K562 (cell line): ENCODE data around the gene GPR142. TPM values are rescaled to one million over a fixed set of nuclear protein-coding genes. Genes with fewer than 3 reads are reported as not detected.

Experiments used
- ATAC-seq: fragments of 200-7000 bp; cut with Tn5 transposase; 3 replicates; pipeline ENCODE4 v1.9.1; 2020; ENCODE audit warnings: moderate library complexity
- BruUV-seq: library from RNA; stranded (reverse); fragments of 400-500 nt; replicated peaks from 2 replicates; lab custom pipeline; 2021; lab: Mats Ljungman, UMichigan
- CTCF ChIA-PET: fragments of 300-600 bp; formaldehyde crosslinking; extraction: SDS; loops from one replicate; lab custom pipeline; 2021; ENCODE audit warnings: low intra/inter-chr PET ratio; lab: Yijun Ruan, JAX
- POLR2A ChIA-PET: fragments of 300-600, 350-650 bp; sonication (Branson Sonifier 250); formaldehyde crosslinking; extraction: SDS; loops from one replicate; lab custom pipeline; 2021; ENCODE audit warnings: antibody characterized with exemption, inconsistent platforms; lab: Yijun Ruan, JAX
- DNase-seq, 4 experiments: peaks; one replicate each; pipeline versions ENCODE4 v3.0.0 to v3.0.0-alpha.2; 2011 to 2018; ENCODE audit warnings: low spot score in 3 of 4, mixed read lengths in 3 of 4; ENCODE audit errors: extremely low read depth in 1 of 4
- FAIRE-seq: peaks from 2 replicates; lab custom pipeline; 2011; peaks lifted over from hg19 to GRCh38; lab: Jason Lieb, UNC
- H2AFZ ChIP-seq: 2 replicates; pipeline ENCODE4 v1.6.0; 2011; ENCODE audit warnings: low read depth, low read length, control low read depth, inconsistent platforms
- H3K27ac ChIP-seq: fragments of 200-600 bp; 3 replicates; pipeline ENCODE4 v1.8.0; 2011; ENCODE audit warnings: low read depth, mild to moderate bottlenecking, control low read depth, inconsistent platforms, low read length, moderate library complexity, mixed read lengths; ENCODE audit errors: extremely low read depth
- H3K27me3 ChIP-seq, 2 experiments: fragments of 300-600 bp in 1 of 2; 2 replicates in 1 of 2; 3 replicates in 1 of 2; pipeline versions ENCODE4 v1.6.0 to v1.8.0; 2011; ENCODE audit warnings: inconsistent platforms in 2 of 2, low read length in 2 of 2, mild to moderate bottlenecking in 1 of 2, mixed read lengths in 1 of 2, moderate library complexity in 1 of 2; ENCODE audit not compliant: control insufficient read depth in 2 of 2, insufficient read depth in 2 of 2
- H3K36me3 ChIP-seq: fragments of 300-600 bp; 3 replicates; pipeline ENCODE4 v1.8.0; 2011; ENCODE audit warnings: mild to moderate bottlenecking, low read length, inconsistent platforms; ENCODE audit not compliant: control insufficient read depth, insufficient read depth
- H3K4me1 ChIP-seq, 2 experiments: fragments of 200-600 bp in 1 of 2; replicated peaks in 1 of 2; 2 replicates in 1 of 2; 3 replicates in 1 of 2; pipeline versions ENCODE4 v1.5.1 to v1.8.0; 2011; ENCODE audit warnings: inconsistent platforms in 2 of 2, low read length in 2 of 2, mild to moderate bottlenecking in 1 of 2, mixed read lengths in 1 of 2, moderate library complexity in 1 of 2; ENCODE audit not compliant: control insufficient read depth in 2 of 2, insufficient read depth in 2 of 2
- H3K4me2 ChIP-seq: 2 replicates; pipeline ENCODE4 v1.6.1; 2011; ENCODE audit warnings: low read length, control low read depth, inconsistent platforms, mixed read lengths; ENCODE audit not compliant: insufficient read depth
- H3K4me3 ChIP-seq: fragments of 200-600 bp; sonication (generic), shearing (Covaris generic); 2 replicates; pipeline ENCODE4 v1.5.1; 2016; ENCODE audit warnings: control low read depth, inconsistent platforms
- H3K79me2 ChIP-seq: fragments of 200-600 bp; 3 replicates; pipeline ENCODE4 v1.8.0; 2011; ENCODE audit warnings: low read length, inconsistent platforms; ENCODE audit not compliant: control insufficient read depth, insufficient read depth
- H3K9ac ChIP-seq, 2 experiments: 2 replicates each; pipeline versions ENCODE4 v1.6.0 to v1.6.1; 2011; ENCODE audit warnings: low read depth in 2 of 2, low read length in 2 of 2, control low read depth in 1 of 2, inconsistent platforms in 1 of 2, mild to moderate bottlenecking in 1 of 2, mixed read lengths in 1 of 2; ENCODE audit not compliant: insufficient read depth in 1 of 2
- H3K9me1 ChIP-seq: one replicate; pipeline ENCODE4 v1.6.0; 2011; ENCODE audit warnings: inconsistent platforms, mild to moderate bottlenecking, low read length, moderate library complexity; ENCODE audit not compliant: control insufficient read depth, insufficient read depth
- H3K9me3 ChIP-seq: replicated peaks from 2 replicates; pipeline ENCODE4 v1.5.1; 2011; ENCODE audit warnings: low read depth, low read length, inconsistent platforms; ENCODE audit not compliant: control insufficient read depth, insufficient read depth
- H4K20me1 ChIP-seq: replicated peaks from 2 replicates; pipeline ENCODE4 v1.6.1; 2011; ENCODE audit warnings: low read length, inconsistent platforms, mixed read lengths; ENCODE audit not compliant: control insufficient read depth, insufficient read depth
- HBP1 ChIP-seq: fragments of 450-650 bp; formaldehyde crosslinking; IDR thresholded peaks from 2 replicates; pipeline ENCODE4 v1.4.0; 2022; ENCODE audit warnings: missing genetic modification characterization
- LEF1 ChIP-seq: fragments of 450-650 bp; IDR thresholded peaks from 2 replicates; pipeline ENCODE4 v1.6.1; 2016; ENCODE audit warnings: mild to moderate bottlenecking
- NR2F6 ChIP-seq: fragments of 450-650 bp; formaldehyde crosslinking; IDR thresholded peaks from 2 replicates; pipeline ENCODE4 v1.4.0; 2020; ENCODE audit warnings: mild to moderate bottlenecking
- SRSF3 ChIP-seq: fragments of 200-400 bp; formaldehyde crosslinking; IDR thresholded peaks from 2 replicates; pipeline ENCODE4 v1.6.1; 2016; ENCODE audit warnings: mild to moderate bottlenecking, low read length, moderate library complexity; ENCODE audit not compliant: insufficient read depth
- ZBTB17 ChIP-seq: fragments of 450-650 bp; formaldehyde crosslinking; IDR thresholded peaks from 2 replicates; pipeline ENCODE4 v1.4.0; 2020; ENCODE audit warnings: mild to moderate bottlenecking
- ZBTB34 ChIP-seq: fragments of 250-450 bp; sonication (Bioruptor Pico); IDR thresholded peaks from 2 replicates; pipeline ENCODE4 v1.8.0; 2021; ENCODE audit warnings: mild to moderate bottlenecking, moderate library complexity
- ZNF143 ChIP-seq: sonication (generic); formaldehyde crosslinking; IDR thresholded peaks from 2 replicates; pipeline ENCODE4 v1.9.0; 2022; ENCODE audit warnings: mild to moderate bottlenecking, missing genetic modification reagents
- ZNF347 ChIP-seq: fragments of 450-650 bp; formaldehyde crosslinking; IDR thresholded peaks from 2 replicates; pipeline ENCODE4 v1.4.0; 2020; ENCODE audit warnings: low read depth, mild to moderate bottlenecking, moderate library complexity
- ZNF431 ChIP-seq: sonication (generic); formaldehyde crosslinking; IDR thresholded peaks from 2 replicates; pipeline ENCODE4 v1.8.0; 2022; ENCODE audit warnings: mild to moderate bottlenecking, missing genetic modification reagents
- WGBS: fragments of 100-300 bp; shearing (Covaris generic); methylation state at CpG from one replicate; pipeline ENCODE4 v1.1.6; 2016; ENCODE audit warnings: low coverage, mixed read lengths; ENCODE audit not compliant: insufficient coverage; ENCODE audit errors: missing lambda C conversion rate; 5-methylcytosine and 5-hydroxymethylcytosine counted together
- in situ Hi-C: fragments of 300-500 bp; cut with MboI; formaldehyde crosslinking; loops from 4 replicates; pipeline ENCODE4 v1.15.0; 2018; ENCODE audit warnings: inconsistent platforms, mixed read lengths
- intact Hi-C: fragments of 100-400 bp; cut with micrococcal nuclease; formaldehyde crosslinking; loops from 2 replicates; pipeline ENCODE4 v1.14.2; 2022
- polyA plus RNA-seq, 8 experiments: library from polyadenylated mRNA; depleted of rRNA in 4 of 8; stranded (reverse) in 5 of 8; unstranded in 3 of 8; fragments of >200 nt; fragmentation: Nextera tagmentation in 2 of 8; fragmentation: Illumina TruSeq in 1 of 8; extraction: Ambion mirVana in 2 of 8; extraction: Trizol in 1 of 8; gene quantifications; 2 replicates each; pipeline versions ENCODE4 v1.2.1 to v1.2.3, GENCODE V29; 2011 to 2014; ENCODE audit warnings: inconsistent platforms in 1 of 8, missing spikeins in 1 of 8
- total RNA-seq, 7 experiments: library from RNA; depleted of rRNA in 6 of 7; stranded (reverse); fragments of >200 nt in 6 of 7; fragmentation: Illumina TruSeq in 2 of 7; extraction: Trizol in 2 of 7; gene quantifications; 2 replicates each; pipeline versions ENCODE4 v1.2.1 to v1.2.3, GENCODE V29; 2011 to 2021; ENCODE audit warnings: low replicate concordance in 1 of 7
- TF ChIP-seq, protein P1 (sequence below), 2 experiments: fragments of 450-650 bp in 1 of 2; sonication (generic) in 1 of 2; formaldehyde crosslinking; conservative IDR thresholded peaks; 2 replicates each; pipeline versions ENCODE4 v1.4.0 to v1.8.1; 2020 to 2022; ENCODE audit warnings: mild to moderate bottlenecking in 1 of 2, missing genetic modification reagents in 1 of 2

The GPR142 gene
- total and polyA plus RNA-seq, 9 of the 15 experiments (the other 6 are each of a cell fraction or from before 2014, with no cell fraction given) = not detected

DNA sequence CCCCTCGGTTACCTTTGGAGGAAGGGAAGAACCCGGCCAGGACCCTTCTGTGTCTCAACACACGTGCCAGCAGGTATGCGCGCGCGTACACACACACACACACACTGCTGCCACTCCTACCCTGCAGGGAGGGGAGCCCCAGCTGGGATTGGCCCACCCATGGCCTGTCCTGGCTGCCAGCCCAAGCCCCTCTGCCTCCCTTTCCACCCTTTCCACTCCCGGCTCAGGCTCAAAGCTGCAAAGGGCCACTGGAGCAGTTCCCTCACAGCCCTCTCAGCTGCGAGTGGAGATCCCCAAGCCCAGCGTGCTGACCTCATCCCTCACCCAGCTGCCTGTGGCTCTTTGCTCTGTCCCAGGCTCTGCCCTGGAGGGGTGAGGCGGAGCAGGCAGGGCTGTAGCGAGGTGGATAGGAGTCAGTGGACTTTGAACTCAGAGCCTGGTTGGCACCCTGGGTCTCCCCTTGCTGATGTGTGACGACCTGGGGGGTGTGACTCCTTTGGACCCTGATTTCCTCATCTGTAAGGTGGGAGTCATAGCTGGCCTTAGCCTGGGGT is 26.8 kb upstream of the GPR142 start:
- H4K20me1 ChIP-seq = peaks cover 27% of the 10 kb centered on the region
- H3K27me3 ChIP-seq = peaks cover 11 to 71% of the 10 kb centered on the region in 2 experiments; a peak in 4 of 5 replicates
- no peak for TF ChIP-seq ZBTB17 (CRISPR knock-in tag)
- TF ChIP-seq ZNF347 = no peak
- TF ChIP-seq ZNF431 (CRISPR knock-in tag) = no peak
- TF ChIP-seq NR2F6 (CRISPR knock-in tag) = no peak
- H3K4me3 ChIP-seq = no peak overlapping the region
- POLR2A ChIA-PET = interaction anchor here (0.7 kb wide), 1 partner anchor 122 kb away, joined by 3 read pairs; no protein-coding TSS in a partner anchor
- WGBS = 5% methylated on average over 8 of the region's 13 CpGs
- ATAC-seq (peak; percentile 49), DNase-seq (no peak), FAIRE-seq (no peak)
- BruUV-seq = no TSS peak
- peaks cover 0 to 14% of the 10 kb centered on the region in 2 experiments; a peak in 2 of 5 replicates for H3K4me1 ChIP-seq
- no peak overlapping the region for H2AFZ ChIP-seq
- no peaks in the 10 kb centered on the region for H3K9me1 ChIP-seq
- no peaks in the 10 kb centered on the region for H3K36me3 ChIP-seq
- H3K79me2 ChIP-seq = no peaks in the 10 kb centered on the region
- no peak overlapping the region for H3K27ac ChIP-seq
- intact Hi-C loops (no loop called here), in situ Hi-C loops (no loop called here)
- H3K9ac ChIP-seq = peak overlapping the region in 1 of 2 experiments; percentile 26; a peak in 1 of 4 replicates
- H3K9me3 ChIP-seq = no peaks in the 10 kb centered on the region
- H3K4me2 ChIP-seq = no peak overlapping the region
- CTCF ChIA-PET = no interaction called here

GRCh38 chr17:74342224-74342623 is 25.1 kb upstream of the GPR142 start:
- H3K36me3 ChIP-seq = no peaks in the 10 kb centered on the region
- in situ Hi-C loops (no loop called here), intact Hi-C loops (no loop called here)
- no peaks in the 10 kb centered on the region for H3K9me3 ChIP-seq
- H3K4me1 ChIP-seq = peaks cover 0 to 14% of the 10 kb centered on the region in 2 experiments; a peak in 2 of 5 replicates
- ATAC-seq (no peak), FAIRE-seq (no peak), DNase-seq (no peak)
- BruUV-seq = no TSS peak
- TF ChIP-seq ZNF143 (CRISPR knock-in tag) (no peak), ZBTB34 (CRISPR knock-in tag) (no peak), HBP1 (no peak), SRSF3 (no peak), LEF1 (no peak)
- TF ChIP-seq, protein P1, sequence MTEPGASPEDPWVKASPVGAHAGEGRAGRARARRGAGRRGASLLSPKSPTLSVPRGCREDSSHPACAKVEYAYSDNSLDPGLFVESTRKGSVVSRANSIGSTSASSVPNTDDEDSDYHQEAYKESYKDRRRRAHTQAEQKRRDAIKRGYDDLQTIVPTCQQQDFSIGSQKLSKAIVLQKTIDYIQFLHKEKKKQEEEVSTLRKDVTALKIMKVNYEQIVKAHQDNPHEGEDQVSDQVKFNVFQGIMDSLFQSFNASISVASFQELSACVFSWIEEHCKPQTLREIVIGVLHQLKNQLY (CRISPR knock-in tag; conservative IDR thresholded peaks at IDR 0.05) = no peak
- no peak overlapping the region for H3K4me3 ChIP-seq
- no peak overlapping the region for H3K4me2 ChIP-seq
- ChIA-PET POLR2A (no interaction called here), CTCF (no interaction called here)
- H3K9ac ChIP-seq = no peak overlapping the region
- H3K27ac ChIP-seq = no peak overlapping the region
- H2AFZ ChIP-seq = no peak overlapping the region
- whole genome bisulfite sequencing = 0% methylated on average over 9 of the region's 10 CpGs
- peaks cover 27% of the 10 kb centered on the region for H4K20me1 ChIP-seq
- peaks cover 22 to 82% of the 10 kb centered on the region in 2 experiments for H3K27me3 ChIP-seq
- H3K9me1 ChIP-seq = no peaks in the 10 kb centered on the region
- no peaks in the 10 kb centered on the region for H3K79me2 ChIP-seq
